Liver (tissue), 9 donors: ENCODE measurements around the gene TSHZ2. TPM values are rescaled to one million over a fixed set of nuclear protein-coding genes. Genes with fewer than 3 reads are reported as not detected.

Source experiments
- DNase-seq: peaks from one replicate; pipeline ENCODE4 v3.0.0-alpha.2; 2017; ENCODE audit warnings: low spot score
- H3K27ac ChIP-seq, 2 donors: one replicate each; pipeline ENCODE4 v1.7.0; 2013; ENCODE audit warnings: inconsistent platforms in 2 of 2, low read length in 2 of 2, control low read depth in 1 of 2, low read depth in 1 of 2, mild to moderate bottlenecking in 1 of 2
- H3K27me3 ChIP-seq, 4 donors: one replicate each; pipeline versions ENCODE4 v1.6.1 to v1.7.0; 2013; ENCODE audit warnings: low read length in 3 of 4, inconsistent platforms in 1 of 4, mild to moderate bottlenecking in 1 of 4, moderate library complexity in 1 of 4; ENCODE audit not compliant: control insufficient read depth in 4 of 4, insufficient read depth in 4 of 4
- H3K36me3 ChIP-seq, 4 donors: one replicate each; pipeline versions ENCODE4 v1.6.1 to v1.7.0; 2013; ENCODE audit warnings: low read length in 3 of 4, mild to moderate bottlenecking in 3 of 4, low read depth in 1 of 4, moderate library complexity in 1 of 4; ENCODE audit not compliant: control insufficient read depth in 4 of 4, insufficient read depth in 3 of 4
- H3K4me1 ChIP-seq, 4 donors: one replicate each; pipeline versions ENCODE4 v1.6.1 to v1.7.0; 2013; ENCODE audit warnings: low read length in 3 of 4, mild to moderate bottlenecking in 3 of 4, moderate library complexity in 1 of 4; ENCODE audit not compliant: control insufficient read depth in 4 of 4, insufficient read depth in 4 of 4
- H3K4me3 ChIP-seq, 3 donors: one replicate each; pipeline versions ENCODE4 v1.6.1 to v1.7.0; 2013; ENCODE audit warnings: low read length in 3 of 3, control low read depth in 1 of 3, low read depth in 1 of 3, mild to moderate bottlenecking in 1 of 3
- H3K9ac ChIP-seq, 2 donors: one replicate each; pipeline ENCODE4 v1.7.0; 2013; ENCODE audit warnings: low read length in 2 of 2, mild to moderate bottlenecking in 2 of 2, moderate library complexity in 2 of 2, control low read depth in 1 of 2, low read depth in 1 of 2
- H3K9me3 ChIP-seq, 4 donors: one replicate each; pipeline versions ENCODE4 v1.6.1 to v1.7.0; 2013; ENCODE audit warnings: low read length in 3 of 4; ENCODE audit not compliant: control insufficient read depth in 4 of 4
- EGR1 ChIP-seq, 2 donors: IDR thresholded peaks; 2 replicates each; pipeline ENCODE4 v1.6.1; 2016 to 2018; ENCODE audit warnings: antibody characterized with exemption in 2 of 2, low read depth in 2 of 2
- GABPA ChIP-seq, 2 donors: IDR thresholded peaks in 1 of 2; conservative IDR thresholded peaks in 1 of 2; 2 replicates each; pipeline ENCODE4 v1.6.1; 2016; ENCODE audit warnings: antibody characterized with exemption in 2 of 2, mild to moderate bottlenecking in 1 of 2, moderate library complexity in 1 of 2
- HNF4G ChIP-seq: IDR thresholded peaks from 2 replicates; pipeline ENCODE4 v1.6.1; 2016; ENCODE audit warnings: antibody characterized with exemption
- NR2F2 ChIP-seq: IDR thresholded peaks from 2 replicates; pipeline ENCODE4 v1.6.1; 2016; ENCODE audit warnings: antibody characterized with exemption
- RAD21 ChIP-seq, 2 donors: IDR thresholded peaks; 2 replicates each; pipeline ENCODE4 v1.6.1; 2016; ENCODE audit warnings: antibody characterized with exemption in 2 of 2, mild to moderate bottlenecking in 2 of 2
- RXRA ChIP-seq, 2 donors: IDR thresholded peaks; 2 replicates each; pipeline ENCODE4 v1.6.1; 2017 to 2018; ENCODE audit warnings: antibody characterized with exemption in 2 of 2, mild to moderate bottlenecking in 1 of 2
- SP1 ChIP-seq: IDR thresholded peaks from 2 replicates; pipeline ENCODE4 v1.6.1; 2018; ENCODE audit warnings: antibody characterized with exemption, mild to moderate bottlenecking
- TAF1 ChIP-seq: conservative IDR thresholded peaks from 2 replicates; pipeline ENCODE4 v1.6.1; 2016; ENCODE audit warnings: antibody characterized with exemption, mild to moderate bottlenecking
- WGBS: extraction: QIAGEN DNeasy Blood & Tissue Kit; methylation state at CpG from one replicate; pipeline ENCODE4 v1.1.7; 2013; 5-methylcytosine and 5-hydroxymethylcytosine counted together
- polyA plus RNA-seq, 2 donors: library from polyadenylated mRNA; stranded (reverse) in 1 of 2; unstranded in 1 of 2; fragments of 200-250 nt in 1 of 2; fragments of >200 nt in 1 of 2; fragmentation: Nextera tagmentation in 1 of 2; extraction: Ambion mirVana in 1 of 2; gene quantifications; one replicate each; pipeline versions ENCODE4 v1.2.1 to v1.2.3, GENCODE V29; 2013 to 2015
- total RNA-seq, 2 donors: library from RNA; depleted of rRNA; stranded (reverse); fragments of >200 nt; gene quantifications; one replicate each; pipeline ENCODE4 v1.2.3, GENCODE V29; 2014
- TF ChIP-seq, protein P1 (sequence below): IDR thresholded peaks from 2 replicates; pipeline ENCODE4 v1.6.1; 2016; ENCODE audit warnings: antibody characterized with exemption, mild to moderate bottlenecking
- TF ChIP-seq, protein P2 (sequence below): IDR thresholded peaks from 2 replicates; pipeline ENCODE4 v1.6.1; 2016; ENCODE audit warnings: antibody characterized with exemption
- TF ChIP-seq, protein P3 (sequence below): fragments of 150-350 bp; IDR thresholded peaks from 2 replicates; pipeline ENCODE4 v1.5.1; 2017; ENCODE audit warnings: improper control_type of control experiment, low read depth, low read length; ENCODE audit not compliant: missing input control
- TF ChIP-seq, protein P4 (sequence below): IDR thresholded peaks from 2 replicates; pipeline ENCODE4 v1.6.1; 2016; ENCODE audit warnings: antibody characterized with exemption
- donor health status: healthy.
- donor health status: healthy.
- donor health status: healthy.
- donor health status: healthy.
- donor health status: healthy.

Gene TSHZ2
- total and polyA plus RNA-seq, 4 donors, result 2.9 to 11.3 (median 7.8) TPM

DNA sequence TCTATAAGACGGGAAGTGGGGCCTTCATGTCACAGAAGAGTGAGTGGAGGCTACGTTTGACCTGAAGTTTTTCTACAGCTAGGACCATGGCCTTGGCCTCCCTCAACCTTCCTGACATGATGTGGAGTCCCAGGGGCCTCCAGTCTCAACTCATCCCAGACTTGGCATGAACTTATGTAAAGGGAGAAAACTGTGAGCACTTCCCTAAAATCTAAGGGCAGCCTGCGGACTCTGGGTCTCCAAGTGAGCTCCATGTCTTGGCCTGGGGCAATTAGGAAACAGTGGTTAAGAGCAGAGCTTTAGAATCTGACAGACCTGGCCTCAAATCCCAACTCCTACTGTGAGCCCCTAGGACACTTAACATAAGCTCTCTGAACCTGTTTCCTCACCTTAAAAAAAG, 439.0 kb downstream of the TSHZ2 start:
- Histone ChIP-seq H3K27me3 (no peaks in the 10 kb centered on the region), H3K36me3 (no peaks in the 10 kb centered on the region), H3K9ac (no peak overlapping the region), H3K4me1 (no peaks in the 10 kb centered on the region), H3K4me3 (no peak overlapping the region), H3K27ac (no peak overlapping the region), H3K9me3 (no peaks in the 10 kb centered on the region)
- DNase-seq, result no peak
- TF ChIP-seq, protein P1, sequence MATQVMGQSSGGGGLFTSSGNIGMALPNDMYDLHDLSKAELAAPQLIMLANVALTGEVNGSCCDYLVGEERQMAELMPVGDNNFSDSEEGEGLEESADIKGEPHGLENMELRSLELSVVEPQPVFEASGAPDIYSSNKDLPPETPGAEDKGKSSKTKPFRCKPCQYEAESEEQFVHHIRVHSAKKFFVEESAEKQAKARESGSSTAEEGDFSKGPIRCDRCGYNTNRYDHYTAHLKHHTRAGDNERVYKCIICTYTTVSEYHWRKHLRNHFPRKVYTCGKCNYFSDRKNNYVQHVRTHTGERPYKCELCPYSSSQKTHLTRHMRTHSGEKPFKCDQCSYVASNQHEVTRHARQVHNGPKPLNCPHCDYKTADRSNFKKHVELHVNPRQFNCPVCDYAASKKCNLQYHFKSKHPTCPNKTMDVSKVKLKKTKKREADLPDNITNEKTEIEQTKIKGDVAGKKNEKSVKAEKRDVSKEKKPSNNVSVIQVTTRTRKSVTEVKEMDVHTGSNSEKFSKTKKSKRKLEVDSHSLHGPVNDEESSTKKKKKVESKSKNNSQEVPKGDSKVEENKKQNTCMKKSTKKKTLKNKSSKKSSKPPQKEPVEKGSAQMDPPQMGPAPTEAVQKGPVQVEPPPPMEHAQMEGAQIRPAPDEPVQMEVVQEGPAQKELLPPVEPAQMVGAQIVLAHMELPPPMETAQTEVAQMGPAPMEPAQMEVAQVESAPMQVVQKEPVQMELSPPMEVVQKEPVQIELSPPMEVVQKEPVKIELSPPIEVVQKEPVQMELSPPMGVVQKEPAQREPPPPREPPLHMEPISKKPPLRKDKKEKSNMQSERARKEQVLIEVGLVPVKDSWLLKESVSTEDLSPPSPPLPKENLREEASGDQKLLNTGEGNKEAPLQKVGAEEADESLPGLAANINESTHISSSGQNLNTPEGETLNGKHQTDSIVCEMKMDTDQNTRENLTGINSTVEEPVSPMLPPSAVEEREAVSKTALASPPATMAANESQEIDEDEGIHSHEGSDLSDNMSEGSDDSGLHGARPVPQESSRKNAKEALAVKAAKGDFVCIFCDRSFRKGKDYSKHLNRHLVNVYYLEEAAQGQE, result no peak
- TF ChIP-seq NR2F2, result no peak
- WGBS, result 94% methylated on average over 3 of the region's 3 CpGs

DNA sequence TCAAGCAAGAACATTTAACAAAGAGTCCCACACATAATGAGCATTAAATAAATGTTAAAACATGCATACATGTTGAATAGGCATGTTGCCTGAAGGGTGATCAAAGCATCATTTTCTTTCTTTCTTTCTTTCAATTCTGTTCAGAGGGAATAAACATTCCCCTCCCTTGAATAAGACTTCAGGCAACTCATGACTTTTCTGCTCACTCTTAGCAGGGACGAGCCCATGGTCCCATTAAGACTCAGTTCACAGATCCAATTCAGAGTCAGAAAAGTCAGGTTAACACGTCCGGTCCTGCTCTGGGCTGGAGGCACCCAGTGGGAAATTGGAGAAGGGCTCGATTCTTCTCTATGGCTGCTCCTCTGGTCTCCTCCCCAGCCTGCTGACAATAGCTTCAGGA, 439.7 kb downstream of the TSHZ2 start:
- no peaks in the 10 kb centered on the region for H3K9me3 ChIP-seq
- no peaks in the 10 kb centered on the region for H3K4me1 ChIP-seq
- no peak for TF ChIP-seq RXRA (IDR thresholded peaks at IDR 0.05)
- TF ChIP-seq, protein P2, sequence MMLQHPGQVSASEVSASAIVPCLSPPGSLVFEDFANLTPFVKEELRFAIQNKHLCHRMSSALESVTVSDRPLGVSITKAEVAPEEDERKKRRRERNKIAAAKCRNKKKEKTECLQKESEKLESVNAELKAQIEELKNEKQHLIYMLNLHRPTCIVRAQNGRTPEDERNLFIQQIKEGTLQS, result no peak
- TF ChIP-seq SP1, result no peak
- TF ChIP-seq, protein P3, sequence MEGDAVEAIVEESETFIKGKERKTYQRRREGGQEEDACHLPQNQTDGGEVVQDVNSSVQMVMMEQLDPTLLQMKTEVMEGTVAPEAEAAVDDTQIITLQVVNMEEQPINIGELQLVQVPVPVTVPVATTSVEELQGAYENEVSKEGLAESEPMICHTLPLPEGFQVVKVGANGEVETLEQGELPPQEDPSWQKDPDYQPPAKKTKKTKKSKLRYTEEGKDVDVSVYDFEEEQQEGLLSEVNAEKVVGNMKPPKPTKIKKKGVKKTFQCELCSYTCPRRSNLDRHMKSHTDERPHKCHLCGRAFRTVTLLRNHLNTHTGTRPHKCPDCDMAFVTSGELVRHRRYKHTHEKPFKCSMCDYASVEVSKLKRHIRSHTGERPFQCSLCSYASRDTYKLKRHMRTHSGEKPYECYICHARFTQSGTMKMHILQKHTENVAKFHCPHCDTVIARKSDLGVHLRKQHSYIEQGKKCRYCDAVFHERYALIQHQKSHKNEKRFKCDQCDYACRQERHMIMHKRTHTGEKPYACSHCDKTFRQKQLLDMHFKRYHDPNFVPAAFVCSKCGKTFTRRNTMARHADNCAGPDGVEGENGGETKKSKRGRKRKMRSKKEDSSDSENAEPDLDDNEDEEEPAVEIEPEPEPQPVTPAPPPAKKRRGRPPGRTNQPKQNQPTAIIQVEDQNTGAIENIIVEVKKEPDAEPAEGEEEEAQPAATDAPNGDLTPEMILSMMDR, result no peak
- no peak for TF ChIP-seq GABPA (IDR thresholded peaks at IDR 0.05 in 1 of 2, conservative IDR thresholded peaks at IDR 0.05 in 1 of 2)
- TF ChIP-seq, protein P4, sequence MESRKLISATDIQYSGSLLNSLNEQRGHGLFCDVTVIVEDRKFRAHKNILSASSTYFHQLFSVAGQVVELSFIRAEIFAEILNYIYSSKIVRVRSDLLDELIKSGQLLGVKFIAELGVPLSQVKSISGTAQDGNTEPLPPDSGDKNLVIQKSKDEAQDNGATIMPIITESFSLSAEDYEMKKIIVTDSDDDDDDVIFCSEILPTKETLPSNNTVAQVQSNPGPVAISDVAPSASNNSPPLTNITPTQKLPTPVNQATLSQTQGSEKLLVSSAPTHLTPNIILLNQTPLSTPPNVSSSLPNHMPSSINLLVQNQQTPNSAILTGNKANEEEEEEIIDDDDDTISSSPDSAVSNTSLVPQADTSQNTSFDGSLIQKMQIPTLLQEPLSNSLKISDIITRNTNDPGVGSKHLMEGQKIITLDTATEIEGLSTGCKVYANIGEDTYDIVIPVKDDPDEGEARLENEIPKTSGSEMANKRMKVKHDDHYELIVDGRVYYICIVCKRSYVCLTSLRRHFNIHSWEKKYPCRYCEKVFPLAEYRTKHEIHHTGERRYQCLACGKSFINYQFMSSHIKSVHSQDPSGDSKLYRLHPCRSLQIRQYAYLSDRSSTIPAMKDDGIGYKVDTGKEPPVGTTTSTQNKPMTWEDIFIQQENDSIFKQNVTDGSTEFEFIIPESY, result no peak
- TF ChIP-seq, protein P1, result no peak
- TF ChIP-seq EGR1 (IDR thresholded peaks at IDR 0.05; ENCODE audit: low read depth in 2 of 2), result no peak
- no peak for TF ChIP-seq HNF4G
- no peak for TF ChIP-seq TAF1
- no peak for TF ChIP-seq RAD21 (IDR thresholded peaks at IDR 0.05)
- H3K36me3 ChIP-seq, result no peaks in the 10 kb centered on the region
- DNase-seq, result no peak
- H3K4me3 ChIP-seq, result no peak overlapping the region
- WGBS, result 93% methylated on average over 4 of the region's 4 CpGs
- no peak overlapping the region for H3K27ac ChIP-seq
- no peaks in the 10 kb centered on the region for H3K27me3 ChIP-seq
- H3K9ac ChIP-seq, result no peak overlapping the region
